DMS53 treated with DMSO at 0.1 percent for 48 hours (cell line): ENCODE measurements around the gene CGRRF1.
A peak's percentile ranks its signal among the peaks of the same experiment; 100 is the strongest.

Experiments
- DNase-seq: peaks from one replicate; lab custom pipeline; 2025; ENCODE audit not compliant: unreplicated experiment; lab: John Stamatoyannopoulos, UW

The CGRRF1 gene, protein sequence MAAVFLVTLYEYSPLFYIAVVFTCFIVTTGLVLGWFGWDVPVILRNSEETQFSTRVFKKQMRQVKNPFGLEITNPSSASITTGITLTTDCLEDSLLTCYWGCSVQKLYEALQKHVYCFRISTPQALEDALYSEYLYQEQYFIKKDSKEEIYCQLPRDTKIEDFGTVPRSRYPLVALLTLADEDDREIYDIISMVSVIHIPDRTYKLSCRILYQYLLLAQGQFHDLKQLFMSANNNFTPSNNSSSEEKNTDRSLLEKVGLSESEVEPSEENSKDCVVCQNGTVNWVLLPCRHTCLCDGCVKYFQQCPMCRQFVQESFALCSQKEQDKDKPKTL

DNA sequence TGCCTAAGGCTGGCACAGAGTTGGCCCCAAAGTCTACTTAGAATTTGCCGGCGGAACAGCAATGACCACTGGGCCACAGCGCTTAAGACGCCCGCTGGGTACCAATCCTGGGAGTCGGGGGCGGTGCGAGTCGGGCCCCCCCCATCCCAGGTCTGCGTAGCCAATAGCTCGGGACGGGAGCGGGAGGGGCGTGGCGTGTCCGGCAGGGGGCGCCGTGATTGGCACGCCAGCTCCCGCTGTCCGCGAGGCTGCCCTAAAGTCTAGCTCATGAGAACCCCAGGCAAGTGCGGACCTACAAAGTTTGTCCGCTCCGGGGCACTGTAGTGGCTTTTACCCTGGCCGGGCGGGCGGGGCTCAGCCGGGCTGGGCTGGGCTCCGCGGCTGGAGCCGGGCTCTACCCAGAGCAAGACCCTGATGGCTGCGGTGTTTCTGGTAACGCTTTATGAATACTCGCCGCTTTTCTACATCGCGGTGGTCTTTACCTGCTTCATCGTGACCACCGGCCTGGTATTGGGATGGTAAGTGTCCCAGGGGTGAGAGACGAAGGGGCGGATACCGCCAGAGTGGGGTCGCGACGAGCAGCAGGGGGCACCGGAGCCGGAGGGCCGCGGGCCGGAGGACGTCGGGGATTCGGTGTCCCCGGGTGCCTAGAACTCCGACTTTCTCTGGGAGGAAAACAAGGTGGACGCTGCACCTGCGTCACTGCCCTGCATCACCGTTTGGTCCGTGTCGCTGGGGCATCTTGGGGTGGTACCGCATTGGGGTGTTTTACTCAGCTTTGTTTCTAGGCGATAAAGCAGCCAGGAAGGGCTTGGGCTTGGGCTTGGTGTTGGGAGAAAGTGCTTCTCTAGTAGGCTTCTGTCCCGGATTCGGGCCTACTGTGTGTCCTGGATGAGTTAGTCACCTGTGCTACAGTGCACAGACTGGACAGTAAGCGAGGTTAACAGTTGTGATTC lies at the start of gene CGRRF1:
TSS of gene CGRRF1 (plus strand) at position 361 of the 956 bp plus-strand sequence. CDS start at position 415, 54 bp downstream.
- peak; percentile 96 for DNase-seq

DNA sequence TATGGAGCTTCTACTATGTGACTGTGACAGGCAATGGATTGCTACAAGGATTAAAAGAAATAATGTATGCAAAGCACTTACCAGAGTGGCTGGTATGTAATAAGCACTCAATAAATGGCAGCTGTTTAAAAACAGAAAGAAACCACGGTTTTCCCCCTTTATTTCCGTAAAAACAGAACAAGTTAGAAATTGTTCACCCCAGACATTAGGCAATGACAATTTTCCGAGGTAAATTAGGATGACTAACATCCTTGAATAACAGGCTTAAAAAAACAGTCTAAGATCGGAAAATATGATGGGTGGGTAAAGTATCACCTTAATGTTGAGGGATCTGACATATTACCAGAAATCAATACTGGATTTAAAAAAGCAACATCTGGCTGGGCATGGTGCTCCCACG lies 47.7 kb upstream of the CGRRF1 start:
- DNase-seq: no peak

DNA sequence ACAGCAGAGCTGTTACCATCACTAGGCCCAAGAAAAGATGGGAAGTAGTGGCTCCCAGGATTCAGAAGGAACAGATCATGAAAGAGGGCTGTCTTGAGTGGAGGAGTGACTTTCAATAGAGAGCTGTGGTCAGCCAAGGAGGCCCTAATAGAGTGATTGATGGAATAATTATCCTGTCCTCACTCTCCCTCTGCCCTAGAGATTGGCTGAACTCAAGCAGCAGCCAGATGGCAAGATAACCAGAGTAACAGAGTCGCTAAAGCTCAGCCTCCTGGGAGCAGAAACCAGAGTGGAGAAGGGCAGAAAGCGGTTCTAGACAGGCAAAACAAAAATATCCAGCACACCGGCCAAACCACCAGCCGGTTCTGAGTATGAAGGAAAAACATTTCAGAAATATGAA lies 44.1 kb upstream of the CGRRF1 start:
- DNase-seq: no peak

DNA sequence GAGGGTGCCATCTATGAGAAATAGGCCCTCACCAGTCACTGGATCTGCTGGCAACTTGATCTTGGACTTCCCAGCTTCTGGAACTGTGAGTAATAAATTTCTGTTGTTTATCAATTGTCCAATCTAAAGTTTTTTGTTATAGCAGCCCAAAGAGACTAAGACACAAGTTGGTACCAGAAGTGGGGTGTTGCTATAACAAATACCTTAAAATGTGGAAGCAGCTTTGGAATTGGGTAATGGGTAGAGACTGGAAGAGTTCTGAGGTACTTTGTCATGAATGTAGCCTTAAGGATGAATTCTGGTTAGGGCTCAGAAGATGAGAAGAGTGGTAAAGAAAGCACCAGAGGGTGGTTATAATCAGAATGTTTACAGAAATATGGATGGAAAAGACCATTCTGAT lies 42.4 kb upstream of the CGRRF1 start:
- DNase-seq: no peak

DNA sequence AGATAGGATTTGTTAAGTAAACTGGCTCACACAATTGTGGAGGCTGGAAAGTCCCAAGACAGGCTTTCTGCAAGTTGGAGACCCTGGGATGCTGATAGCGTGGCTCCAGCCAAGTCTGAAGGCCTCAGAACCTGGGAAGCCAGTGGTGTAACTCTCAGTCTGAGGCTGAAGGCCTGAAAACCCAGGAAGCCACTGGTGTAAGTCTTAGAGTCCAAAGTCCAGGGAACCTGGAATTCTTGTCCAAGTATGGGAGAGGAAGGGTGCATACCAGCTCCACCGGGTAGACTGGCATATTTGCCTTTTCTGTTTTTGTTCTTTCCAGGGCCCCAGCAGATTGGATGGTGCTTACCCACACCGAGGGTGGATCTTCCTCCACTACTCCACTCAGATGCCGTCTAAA lies 39.0 kb upstream of the CGRRF1 start:
- no peak for DNase-seq

DNA sequence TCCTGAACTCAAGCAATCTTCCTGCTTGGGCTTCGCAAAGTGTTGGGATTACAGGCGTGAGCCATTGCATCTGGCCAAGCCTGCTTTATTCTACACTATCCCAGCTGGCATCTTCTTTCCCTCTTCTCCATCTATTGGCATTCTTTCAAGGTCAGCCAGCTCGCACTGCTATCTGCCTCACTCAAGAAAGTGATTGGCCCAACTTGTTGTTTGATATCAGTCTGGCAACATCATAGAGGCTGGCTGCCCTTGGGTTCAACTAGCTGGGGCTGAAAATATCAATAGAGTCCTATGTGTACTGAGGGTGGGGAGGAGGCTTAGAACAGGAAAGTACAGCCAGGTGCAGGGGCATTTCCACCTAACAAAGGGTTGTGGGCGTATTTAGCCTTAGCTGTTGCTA lies 38.1 kb upstream of the CGRRF1 start:
- DNase-seq: no peak

DNA sequence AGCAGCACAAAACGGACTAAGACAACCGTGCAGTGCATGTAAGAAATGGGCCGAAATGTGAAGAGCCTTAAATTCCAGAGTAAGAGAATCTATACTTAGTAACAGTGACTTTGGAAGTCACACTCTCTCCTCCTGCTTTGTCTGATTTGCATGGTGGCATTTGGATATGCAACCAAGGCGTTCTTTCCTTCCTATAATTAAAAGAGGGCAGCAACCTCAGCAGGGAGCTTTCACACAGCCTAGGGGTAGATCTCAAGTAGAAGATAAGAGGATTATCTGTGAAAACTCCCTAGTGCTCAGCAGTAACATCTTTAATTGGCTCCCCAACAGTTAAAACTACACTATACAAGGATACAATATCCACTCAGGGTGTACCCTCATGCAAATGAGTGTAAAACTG lies 37.4 kb upstream of the CGRRF1 start:
- no peak for DNase-seq

DNA sequence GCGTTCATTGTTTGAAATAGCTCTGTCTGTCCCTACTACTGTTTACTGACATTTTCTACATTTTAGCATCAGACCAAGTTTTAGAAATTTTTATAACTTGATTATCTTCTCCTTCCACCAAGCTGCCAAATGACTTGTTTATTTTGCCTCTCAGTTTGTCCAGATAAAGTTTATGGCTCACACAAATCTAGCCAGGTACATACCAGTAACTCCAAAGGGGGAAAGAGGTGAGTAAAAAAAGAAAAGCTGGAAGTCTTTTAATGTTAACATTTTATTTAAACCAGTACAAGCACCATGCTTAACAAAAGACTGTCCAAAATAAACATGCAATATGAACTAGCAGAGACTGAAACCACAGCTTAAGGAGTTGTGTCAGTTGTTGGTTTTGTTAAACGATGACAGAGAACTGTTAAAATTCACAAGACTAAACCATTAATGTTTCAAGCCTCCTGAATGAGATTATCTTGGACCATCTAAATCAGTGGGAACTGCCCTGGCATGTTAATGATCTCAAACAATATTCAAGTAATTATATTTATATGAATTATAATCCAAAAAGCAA lies 35.4 kb upstream of the CGRRF1 start:
- DNase-seq: no peak

DNA sequence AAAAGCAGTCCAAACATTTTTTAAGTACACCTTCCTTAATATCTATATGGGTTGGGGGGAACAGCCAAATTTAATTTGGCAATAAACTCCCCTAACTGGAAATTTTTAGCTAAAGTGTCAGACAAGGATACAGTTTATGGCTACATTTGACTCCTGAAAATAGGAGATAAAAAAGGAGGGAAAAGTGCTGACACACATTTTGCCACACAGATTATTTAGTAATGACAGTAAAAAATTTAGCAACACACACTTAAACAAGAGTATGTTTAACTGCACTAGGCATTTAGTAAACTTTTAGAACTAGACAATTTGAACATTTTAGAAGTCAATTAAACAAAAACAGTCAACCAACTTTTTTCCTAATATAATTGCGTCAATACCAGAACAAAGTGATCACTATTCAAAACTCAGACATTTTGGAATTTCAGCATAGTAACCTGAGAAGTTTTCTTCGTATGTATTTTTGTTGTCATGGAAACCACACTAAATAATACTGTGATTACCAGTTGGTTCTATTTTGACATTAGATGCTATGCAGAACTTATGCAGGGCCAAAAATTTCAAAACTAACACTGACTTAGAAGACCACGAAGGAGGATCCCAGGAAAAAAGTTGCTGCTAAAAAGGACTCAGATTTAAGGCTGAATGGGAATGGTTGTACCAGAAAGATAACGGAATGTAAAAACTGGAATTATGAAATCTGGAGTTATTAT lies 34.4 kb upstream of the CGRRF1 start:
- no peak for DNase-seq

DNA sequence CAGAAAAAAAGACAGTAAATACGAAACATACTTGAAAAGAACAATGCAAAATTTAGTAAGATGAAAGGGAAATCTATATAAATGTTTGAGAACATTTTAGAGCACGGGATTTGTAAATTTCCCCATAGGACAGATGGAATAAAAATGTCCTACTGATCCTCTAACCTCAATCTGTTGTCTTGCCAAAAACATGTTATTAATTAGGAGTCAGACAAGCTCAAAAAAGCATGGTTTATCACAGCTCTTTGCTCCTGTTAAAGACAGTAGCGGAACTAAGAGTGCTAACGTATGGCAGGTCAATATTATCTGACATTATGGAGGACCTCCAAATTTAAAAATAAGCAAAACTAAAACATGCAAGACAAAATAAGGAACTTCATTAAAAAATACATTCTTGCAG lies 33.8 kb upstream of the CGRRF1 start:
- DNase-seq: no peak

DNA sequence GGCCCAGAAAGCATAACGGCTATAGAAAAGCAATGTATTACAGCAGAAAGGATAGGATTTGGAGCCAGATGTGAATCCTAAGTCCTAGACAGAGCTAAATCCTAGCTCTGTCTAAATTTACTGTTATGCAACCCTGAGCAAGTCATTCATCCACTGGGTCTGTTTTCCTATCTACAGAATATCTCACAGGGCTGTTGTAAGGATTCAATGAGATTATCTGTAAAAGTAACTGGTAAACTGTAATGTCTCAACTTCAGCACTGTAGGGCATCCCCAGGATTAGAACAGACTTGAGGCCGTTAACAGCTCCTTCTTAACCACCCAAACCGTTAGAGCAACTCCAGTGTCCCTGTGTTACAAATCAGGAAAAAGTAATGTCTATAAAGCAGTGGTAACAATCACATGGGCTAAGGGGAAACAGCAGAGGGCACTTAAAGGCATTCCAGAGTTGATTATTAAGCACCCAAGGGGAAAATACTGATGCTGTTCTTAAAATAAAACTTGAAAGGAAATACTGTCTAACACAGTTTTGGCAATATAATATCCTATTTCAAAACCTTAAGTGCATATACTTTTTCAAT lies 31.0 kb upstream of the CGRRF1 start:
- DNase-seq: no peak

DNA sequence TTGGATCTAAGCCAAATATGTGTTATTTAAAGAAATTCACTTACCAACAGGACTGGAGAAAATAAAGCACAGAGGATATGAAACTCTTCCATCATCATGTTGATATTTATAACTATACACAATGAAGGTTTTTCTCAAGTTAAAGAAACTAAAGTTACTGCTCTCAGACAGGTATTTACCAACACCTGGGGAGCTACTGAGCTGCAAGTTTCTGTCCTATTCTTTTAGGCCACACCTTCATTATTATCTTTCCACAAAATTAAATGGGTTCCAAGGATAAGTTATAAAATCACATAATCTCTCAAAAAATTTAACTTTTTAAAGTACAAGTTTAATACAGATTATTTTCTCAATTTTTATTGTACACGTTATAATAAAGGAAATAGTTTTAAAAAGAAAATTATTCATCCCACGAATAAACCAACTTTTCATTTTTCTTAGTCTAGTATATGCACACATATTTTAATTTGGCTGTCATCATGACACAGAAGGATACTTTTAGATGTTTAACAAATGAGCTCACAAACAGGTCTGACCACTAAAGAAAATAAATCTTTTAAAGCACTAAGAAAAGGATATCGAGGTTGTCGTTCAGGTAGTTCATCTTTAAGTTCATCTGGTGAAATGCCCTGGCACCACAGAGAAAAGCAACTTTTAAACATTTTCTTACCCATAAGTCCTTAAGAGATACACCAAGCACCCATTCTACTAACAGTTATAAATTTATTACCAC lies 28.7 kb upstream of the CGRRF1 start:
- no peak for DNase-seq

DNA sequence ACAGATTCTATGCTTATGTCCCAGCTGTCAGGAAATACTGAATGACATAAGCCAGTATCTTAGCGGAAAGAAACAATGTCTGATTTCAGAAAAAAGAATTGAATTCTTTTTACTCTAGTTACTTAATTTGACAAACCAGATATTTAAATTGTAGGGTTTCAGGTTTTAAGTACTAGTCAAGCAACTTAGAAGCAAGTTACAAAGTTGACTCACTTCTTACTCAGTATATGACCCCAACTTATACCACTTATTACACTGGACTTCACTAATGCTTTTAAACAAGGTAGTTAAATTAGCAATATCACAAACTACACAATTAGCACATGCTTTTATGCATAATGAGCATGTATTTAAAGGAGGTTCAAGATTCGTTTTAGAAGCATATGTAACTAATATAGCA lies 28.0 kb upstream of the CGRRF1 start:
- DNase-seq: no peak

DNA sequence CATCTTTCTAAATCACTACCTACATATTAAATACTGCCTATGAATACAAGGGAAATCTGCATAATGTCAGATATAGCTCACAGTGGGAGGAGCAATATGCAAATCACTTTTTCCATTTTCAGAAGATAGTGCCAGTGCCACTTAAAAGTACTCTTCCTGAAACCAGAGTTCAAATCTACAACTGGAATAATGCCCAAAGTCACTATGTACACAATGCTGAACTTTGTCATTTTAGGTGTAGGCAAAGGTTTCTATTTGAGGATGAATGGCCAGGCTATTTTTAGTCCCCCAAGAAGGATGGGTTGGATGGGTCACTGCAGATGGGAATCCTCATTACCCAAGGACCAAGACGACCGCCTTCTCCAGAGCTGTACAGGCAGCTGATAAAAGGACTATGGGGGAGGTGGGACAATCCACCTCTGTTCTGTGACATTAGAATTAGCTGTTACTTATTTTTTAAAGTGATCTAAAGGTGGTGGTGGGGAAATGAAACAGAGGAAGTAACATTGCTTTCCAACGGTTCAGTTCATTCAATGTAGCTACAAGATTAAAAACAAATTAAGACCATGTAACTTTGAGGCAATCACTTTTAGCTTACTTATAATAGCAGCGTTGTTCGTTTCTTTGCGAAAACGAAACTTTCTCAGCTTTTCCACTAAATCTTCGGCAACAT lies 26.5 kb upstream of the CGRRF1 start:
- no peak for DNase-seq

DNA sequence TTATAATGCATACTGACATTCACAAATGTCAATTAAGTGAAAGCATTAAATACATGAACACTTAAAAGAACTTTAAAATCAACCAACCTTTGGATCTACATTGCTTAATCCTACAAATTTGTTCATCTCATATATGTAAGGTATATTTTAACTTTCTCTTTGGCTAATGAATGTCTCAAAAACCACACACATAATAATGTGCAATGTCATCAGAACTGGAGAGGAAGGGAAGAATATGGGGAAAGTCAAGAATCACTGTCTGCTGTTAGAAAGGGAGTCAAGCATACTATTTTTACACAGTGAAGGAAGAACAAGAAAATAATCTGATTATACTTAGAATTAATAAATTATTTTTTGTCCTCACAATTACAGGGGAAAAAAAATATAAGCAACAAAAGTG lies 25.9 kb upstream of the CGRRF1 start:
- no peak for DNase-seq

DNA sequence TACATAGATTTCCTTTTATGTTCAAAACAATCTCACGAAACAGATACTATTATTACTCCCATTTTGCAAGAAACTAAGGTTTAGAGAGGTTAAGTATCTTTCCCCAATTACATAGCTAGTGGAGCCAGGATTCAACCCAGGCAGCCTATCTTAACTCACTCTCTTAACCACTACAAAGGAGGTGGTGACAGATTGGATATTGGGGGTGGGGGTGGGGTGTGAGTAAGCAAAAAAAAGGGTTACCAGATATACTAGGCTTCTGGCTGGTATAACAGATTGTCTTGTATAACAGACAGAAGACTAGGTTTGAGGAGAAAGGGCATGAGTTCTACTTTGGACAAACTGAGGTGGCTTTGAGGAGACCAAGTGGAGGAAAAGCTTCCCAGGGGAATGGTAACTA lies 23.0 kb upstream of the CGRRF1 start:
- no peak for DNase-seq

DNA sequence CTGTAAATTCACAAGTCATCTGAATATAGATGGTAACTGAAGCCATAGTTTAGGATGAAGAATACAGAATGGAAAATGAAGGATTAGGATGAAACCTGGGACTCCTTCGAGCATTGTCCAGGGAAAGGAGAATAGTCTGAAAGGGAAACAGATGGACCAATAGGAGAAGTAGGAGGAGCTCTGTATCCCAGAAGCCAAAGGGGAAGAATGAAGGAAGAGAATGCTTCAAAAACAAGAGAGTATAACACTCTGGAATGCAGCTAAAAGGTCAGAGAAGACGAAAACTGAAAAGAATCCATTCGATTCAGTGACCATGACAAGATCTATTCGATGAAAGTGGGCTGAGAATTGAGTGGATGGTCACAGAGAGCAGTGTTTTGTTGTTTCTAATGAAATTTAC lies 21.9 kb upstream of the CGRRF1 start:
- no peak for DNase-seq

DNA sequence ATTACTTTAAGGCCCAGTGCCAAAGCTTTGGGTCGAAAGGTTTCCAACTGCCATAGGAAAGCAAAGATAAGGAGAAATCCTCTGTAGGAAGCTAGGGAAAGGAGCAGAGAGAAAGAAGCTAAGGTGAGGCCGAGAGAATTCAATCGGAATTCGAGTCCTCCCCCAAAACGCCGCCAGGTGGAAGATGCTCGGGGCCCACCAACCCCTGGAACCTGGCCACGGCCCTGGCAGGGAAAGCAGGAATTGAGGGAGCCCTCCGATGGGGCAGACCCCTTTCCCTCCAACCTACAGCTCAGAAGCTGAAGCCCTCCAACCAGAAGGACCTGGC lies 21.4 kb upstream of the CGRRF1 start:
- DNase-seq: no peak

DNA sequence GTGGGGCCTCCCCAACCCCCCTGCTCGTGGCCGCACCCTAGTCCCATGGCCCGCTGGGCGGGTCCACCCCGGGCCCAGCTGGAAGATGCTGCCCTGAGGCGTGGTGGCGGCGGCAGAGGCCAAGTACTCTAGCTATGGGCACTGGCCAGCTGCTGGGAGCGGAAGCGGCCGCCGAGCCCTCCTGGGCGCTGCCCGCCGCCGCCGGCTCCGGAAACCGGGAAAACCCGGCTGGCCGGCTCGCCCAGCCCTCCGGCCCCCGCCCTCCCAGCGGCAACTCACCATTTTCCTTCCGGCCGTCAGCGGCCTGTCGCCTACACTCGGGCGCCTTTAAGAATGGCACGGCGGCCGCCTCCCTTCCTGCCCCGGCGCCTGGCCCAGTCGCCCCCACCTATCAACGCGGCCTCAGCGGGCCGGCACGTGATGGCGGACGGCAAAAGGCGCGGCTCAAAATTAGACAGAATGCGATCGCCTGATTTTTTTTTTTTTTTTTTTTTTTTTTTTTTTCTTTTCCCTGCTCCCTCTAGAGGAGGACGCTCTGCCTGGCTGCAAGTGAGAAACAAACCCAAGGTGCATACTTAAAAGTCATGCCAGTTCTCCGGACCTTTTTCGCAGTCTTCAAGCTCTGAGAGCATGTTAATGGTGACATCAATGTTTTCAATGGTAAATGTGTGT lies 20.9 kb upstream of the CGRRF1 start, which contains the start of gene GMFB:
TSS of gene GMFB (minus strand) at position 335 of the 672 bp plus-strand sequence. CDS start at position 282, 53 bp downstream.
- DNase-seq: peak; percentile 77
